HG03196 (cell line): Measurements from ENCODE around the gene RASAL2.

ENCODE experiments used
- ATAC-seq: cut with Tn5 transposase; IDR thresholded peaks from one replicate; pipeline ENCODE4 v1.9.1; 2021; ENCODE audit not compliant: unreplicated experiment

Gene RASAL2

GRCh38 chr1:178434360-178434759 is 340.5 kb downstream of the RASAL2 start:
- ATAC-seq, result no peak

DNA sequence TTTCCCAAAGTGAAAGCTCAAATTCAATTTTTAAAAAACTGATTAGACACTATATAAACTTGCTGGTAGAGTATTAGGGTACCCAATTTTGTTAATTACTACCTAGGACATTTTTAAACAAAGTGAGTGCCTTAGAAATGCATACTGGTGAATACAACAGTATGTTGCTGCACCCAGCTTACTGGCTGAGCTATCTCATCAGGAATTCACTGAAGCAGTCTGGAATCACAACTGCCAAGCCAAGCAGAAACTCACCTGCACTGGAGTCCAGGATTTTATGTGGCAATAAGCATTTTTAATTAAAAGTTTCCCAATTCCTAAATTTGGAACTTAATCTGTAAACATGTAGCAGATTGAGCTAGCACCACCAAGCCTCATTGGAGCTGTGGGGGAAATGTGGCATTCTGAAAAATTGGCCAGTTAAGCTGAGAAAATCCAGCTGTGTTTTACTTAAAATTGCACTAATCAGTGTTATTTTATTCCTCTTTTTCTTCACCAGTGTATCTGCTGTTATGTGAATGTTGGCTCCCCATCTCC is 341.1 kb downstream of the RASAL2 start:
- no peak for ATAC-seq

DNA sequence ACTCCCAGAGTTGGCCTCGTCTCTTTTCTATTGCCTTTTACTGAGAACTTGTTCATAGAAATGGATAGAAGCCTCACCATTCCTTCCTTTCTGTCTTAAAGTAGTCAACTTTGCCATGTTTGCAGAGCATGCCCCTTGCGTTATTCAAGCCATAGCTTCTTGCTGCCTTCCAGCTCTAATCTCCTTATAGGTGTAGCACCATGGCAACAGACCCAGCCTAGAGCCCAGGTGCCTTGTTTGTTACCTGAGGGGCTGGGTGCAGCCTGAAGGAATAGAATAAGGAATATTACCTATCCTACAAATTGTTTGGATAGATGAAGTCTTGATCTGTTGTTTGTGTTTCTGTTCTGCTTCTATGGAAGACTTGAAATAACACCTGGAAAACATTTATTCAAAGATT is 343.0 kb downstream of the RASAL2 start:
- ATAC-seq, result no peak

DNA sequence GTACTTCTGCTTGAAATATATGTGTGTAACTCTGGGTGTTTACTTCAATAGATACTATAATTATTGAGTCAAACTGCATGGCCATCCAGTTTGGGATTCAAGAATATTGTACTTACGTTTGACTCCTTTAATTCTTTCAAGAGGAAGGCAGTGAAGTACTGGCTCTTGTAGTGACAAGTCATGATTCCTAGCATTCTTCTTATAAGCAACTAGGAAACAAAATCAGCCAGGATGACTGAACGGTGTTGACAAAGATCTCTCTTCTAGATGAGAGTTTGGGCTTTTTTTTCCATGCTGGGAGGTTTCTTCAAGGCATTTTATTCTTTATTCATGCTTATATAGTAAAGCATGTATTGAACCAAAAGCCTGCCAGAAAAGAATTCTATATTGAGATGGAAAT is 344.5 kb downstream of the RASAL2 start:
- no peak for ATAC-seq

DNA sequence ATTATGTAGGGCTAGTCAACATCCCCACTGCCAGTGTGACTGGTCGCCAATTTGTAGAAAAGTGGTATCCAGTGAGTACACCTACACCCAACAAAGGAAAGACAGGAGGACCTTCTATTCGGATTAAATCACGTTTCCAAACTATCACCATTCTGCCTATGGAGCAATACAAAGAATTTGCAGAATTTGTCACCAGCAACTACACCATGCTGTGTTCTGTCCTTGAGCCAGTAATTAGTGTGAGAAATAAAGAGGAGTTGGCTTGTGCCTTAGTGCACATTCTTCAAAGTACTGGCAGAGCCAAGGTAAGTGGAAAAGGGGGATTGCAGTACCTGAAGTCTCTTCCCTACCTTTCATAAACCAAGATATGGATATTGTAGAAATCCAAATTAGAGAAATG is 349.0 kb downstream of the RASAL2 start:
- no peak for ATAC-seq

GRCh38 chr1:178450871-178451270 is 357.0 kb downstream of the RASAL2 start:
- no peak for ATAC-seq

GRCh38 chr1:178451529-178451928 is 357.6 kb downstream of the RASAL2 start:
- no peak for ATAC-seq

GRCh38 chr1:178452013-178452412 is 358.1 kb downstream of the RASAL2 start:
- ATAC-seq, result no peak

DNA sequence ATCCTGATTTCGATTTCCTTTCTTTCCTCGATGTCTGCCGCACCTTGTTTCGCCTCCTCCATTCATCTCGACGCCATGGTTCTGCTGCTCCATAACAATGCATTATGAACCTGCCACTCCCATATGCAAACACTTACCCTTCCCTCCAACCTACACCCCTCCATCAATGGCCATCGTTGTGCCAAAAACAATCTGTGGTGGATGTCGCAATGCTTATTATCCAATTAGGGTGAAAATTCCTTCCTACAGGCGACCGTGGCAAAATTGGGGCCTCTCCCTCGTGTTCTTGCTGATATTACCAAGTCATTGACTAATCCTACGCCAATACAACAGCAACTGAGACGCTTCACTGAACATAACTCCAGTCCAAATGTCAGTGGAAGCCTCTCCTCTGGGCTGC is 362.6 kb downstream of the RASAL2 start:
- ATAC-seq, result no peak

GRCh38 chr1:178457651-178458050 is 363.7 kb downstream of the RASAL2 start:
- no peak for ATAC-seq

- no peak for ATAC-seq
Observed at GRCh38 chr1:178458203-178458602, 364.3 kb downstream of the RASAL2 start.

DNA sequence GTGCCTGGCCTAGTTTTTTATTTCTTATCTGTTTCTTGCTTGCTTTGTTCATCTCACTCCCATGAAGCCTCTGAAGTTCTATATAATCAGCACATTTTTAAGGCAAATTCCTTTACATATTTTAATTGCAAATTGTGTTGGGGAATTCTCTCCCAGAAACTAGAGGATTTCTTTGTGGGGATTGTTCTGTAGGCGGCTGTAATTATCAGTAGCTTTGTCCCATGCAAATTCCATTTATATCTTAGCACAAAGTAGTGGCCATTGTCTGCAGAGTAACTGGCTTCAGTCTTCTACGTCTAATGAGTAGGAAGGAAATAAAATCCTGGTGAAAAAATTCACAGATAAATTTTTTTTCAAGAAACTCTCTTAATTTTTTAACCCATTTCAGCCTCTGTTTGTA is 367.2 kb downstream of the RASAL2 start:
- no peak for ATAC-seq

- ATAC-seq, result no peak
Observed at GRCh38 chr1:178461701-178462100, 367.8 kb downstream of the RASAL2 start.

- ATAC-seq, result no peak
Observed at GRCh38 chr1:178464141-178464540, 370.2 kb downstream of the RASAL2 start.

DNA sequence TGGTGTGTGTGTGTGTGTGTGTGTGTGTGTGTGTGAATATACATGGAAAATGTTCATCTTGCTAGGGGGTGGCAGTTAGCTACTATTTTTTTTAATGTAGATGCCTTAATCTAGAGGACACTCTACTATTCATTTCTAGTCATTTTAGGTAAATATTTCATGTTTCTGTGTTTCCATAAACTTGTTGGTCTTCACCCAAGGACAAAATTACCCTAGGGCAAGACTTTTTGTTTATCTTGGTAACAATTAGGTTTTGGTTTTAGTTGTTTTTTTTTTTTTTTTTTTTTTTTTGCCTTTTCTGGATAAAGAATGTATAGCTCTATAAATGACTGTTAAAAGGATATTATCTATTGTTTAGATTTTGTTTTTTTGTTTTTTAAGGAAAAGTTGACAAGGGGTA is 370.7 kb downstream of the RASAL2 start:
- no peak for ATAC-seq

GRCh38 chr1:178465011-178465410 is 371.1 kb downstream of the RASAL2 start:
- no peak for ATAC-seq

DNA sequence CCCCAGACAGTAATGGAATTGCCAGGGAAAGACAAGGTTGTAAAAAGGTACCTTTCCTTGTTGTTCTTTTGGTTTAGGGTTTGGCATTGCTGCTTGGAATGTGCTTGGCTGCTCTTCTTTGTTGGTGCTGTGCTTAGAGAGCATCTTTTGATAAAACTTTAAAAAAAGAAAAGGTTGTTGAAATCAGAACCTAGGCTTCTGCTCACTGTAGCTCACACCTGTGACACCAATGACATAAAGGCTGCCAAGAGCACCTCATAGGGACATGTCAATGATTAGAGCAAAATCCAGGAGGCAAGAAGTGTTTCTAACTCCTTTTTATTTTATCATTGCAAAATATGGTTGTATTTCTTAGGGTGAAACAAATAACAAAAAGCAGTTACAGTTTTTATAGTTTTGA is 373.9 kb downstream of the RASAL2 start:
- ATAC-seq, result no peak

DNA sequence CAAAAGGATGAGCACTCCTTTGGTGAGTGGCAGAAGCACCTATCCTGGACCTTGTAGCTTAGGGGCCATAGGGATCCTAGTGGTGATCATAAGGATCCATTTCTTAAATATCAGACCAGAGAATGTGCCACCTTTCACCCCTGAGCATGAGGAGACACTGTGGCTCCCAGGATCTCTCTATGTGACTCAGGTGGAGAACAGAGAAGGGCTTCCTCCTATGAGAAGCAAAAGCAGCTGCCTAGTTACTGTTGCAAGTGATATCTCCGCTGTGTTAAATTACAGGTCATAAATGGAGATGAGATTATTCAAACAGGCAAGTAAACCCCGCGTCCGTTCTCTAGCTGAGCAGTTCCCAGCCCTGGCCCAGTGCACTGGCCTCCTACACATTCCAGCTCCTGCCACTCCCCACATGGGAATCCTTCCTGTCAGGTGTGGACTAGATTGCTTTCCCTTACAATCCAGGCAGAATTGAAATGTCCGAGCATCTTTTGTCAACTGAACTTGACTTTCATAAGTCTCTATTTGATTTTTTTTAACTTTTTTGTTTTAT is 376.6 kb downstream of the RASAL2 start:
- no peak for ATAC-seq

GRCh38 chr1:178472531-178472930 is 378.6 kb downstream of the RASAL2 start:
- ATAC-seq, result no peak

GRCh38 chr1:178477373-178477772 is 383.5 kb downstream of the RASAL2 start:
- ATAC-seq, result no peak

DNA sequence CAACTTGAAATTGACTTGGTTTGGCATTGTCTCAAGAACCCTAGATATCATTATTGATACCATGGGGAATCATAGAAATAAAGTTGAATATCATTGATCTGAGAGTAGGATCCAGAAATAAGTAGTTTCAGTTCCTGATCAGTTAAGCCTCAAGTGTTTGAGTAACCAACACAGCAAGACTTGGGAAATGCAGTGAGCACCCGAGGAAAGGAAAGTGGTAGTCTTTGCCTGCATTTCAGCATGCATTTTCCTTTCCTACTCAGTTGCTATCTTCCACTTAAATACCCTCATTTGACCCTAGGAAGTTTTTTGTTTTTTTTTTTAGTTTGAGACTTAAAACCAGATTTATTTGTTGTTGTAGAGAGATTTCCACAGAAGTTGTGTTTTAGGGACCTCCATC is 383.9 kb downstream of the RASAL2 start:
- no peak for ATAC-seq

- ATAC-seq, result no peak
Observed at GRCh38 chr1:178483251-178483957, 389.5 kb downstream of the RASAL2 start.

GRCh38 chr1:178484698-178485225 is 390.9 kb downstream of the RASAL2 start:
- ATAC-seq, result no peak
